Measurements from ENCODE around the gene TPK1. TPM values are rescaled to one million over a fixed set of nuclear protein-coding genes. Genes with fewer than 3 reads are reported as not detected.

Gene TPK1
- 10 to 100 TPM; 15.5 to 15.8 TPM for total RNA-seq

DNA sequence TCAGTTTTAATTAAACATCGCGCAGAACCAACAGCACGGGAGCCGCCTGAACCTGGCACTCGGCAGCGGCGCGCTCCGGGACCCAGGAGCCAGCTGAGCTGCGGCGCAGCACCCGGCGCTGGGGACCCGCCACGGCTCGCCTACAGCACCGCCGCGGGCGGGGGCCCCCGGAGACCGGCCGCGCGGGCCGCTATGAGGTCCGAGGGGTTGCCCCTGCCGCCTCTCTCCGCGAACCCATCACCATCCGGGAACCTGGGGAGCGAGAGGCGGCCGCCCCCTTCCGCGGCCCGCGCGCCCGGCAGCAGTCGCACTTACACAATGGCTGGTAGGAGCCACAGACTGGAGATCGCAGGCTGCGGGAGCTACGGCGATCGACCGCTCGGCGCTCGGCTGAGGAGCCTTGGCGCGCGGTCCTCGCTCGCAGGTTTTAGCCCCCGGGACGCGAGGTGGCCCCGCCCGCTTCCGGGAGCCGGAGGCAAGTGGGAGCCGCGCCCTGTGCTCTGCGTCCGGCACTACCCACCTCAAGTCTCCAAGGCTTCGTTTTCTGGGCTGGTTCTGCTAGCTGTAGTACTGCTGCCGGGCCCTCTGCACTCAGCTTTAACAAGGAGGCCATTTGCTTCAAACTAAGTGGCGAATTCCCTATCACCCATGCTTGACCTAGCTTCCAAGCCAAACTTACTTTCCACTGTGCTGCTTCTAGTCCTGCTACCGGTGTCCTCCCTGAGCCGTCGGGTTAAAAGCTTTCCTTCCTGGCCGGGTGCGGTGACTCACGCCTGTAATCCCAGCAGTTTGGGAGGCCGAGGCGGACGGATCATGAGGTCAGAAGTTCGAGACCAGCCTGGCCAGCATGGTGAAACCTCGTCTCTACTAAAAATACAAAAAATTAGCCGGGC, at the start of gene TPK1:
TPK1 (minus strand) TSS at position 402 of the 893 bp plus-strand sequence. CDS start 451 bp downstream, outside the sequence.
- Mint-ChIP-seq H3K36me3 (ENCODE audit: low read depth) (peaks cover 6% of the 10 kb centered on the region), H3K9me3 (peaks cover 12% of the 10 kb centered on the region), H3K27ac (peak within 1 kb of the TSS; percentile 99), H3K4me3 (peak within 1 kb of the TSS; percentile 95), H3K4me1 (ENCODE audit: low read depth) (peaks cover 30% of the 10 kb centered on the region), H3K27me3 (no peaks in the 10 kb centered on the region)
- ATAC-seq, result peak; percentile 88
- intact Hi-C loops (cut with micrococcal nuclease), result loop anchor here (10.0 kb wide), 1 partner anchor 101 kb away; no protein-coding TSS in a partner anchor
- POLR2A ChIA-PET, result interaction anchor here (0.7 to 4.4 kb wide), 9 partner anchors 9 to 95 kb away, joined by 3 to 71 read pairs (median 5); no protein-coding TSS in a partner anchor
- peak; percentile 92 for DNase-seq
- CTCF ChIA-PET, result interaction anchor here (0.7 to 2.7 kb wide), 12 partner anchors 10 to 170 kb away, joined by 3 to 20 read pairs (median 4); no protein-coding TSS in a partner anchor
- TF ChIP-seq, protein P1, sequence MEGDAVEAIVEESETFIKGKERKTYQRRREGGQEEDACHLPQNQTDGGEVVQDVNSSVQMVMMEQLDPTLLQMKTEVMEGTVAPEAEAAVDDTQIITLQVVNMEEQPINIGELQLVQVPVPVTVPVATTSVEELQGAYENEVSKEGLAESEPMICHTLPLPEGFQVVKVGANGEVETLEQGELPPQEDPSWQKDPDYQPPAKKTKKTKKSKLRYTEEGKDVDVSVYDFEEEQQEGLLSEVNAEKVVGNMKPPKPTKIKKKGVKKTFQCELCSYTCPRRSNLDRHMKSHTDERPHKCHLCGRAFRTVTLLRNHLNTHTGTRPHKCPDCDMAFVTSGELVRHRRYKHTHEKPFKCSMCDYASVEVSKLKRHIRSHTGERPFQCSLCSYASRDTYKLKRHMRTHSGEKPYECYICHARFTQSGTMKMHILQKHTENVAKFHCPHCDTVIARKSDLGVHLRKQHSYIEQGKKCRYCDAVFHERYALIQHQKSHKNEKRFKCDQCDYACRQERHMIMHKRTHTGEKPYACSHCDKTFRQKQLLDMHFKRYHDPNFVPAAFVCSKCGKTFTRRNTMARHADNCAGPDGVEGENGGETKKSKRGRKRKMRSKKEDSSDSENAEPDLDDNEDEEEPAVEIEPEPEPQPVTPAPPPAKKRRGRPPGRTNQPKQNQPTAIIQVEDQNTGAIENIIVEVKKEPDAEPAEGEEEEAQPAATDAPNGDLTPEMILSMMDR (IDR thresholded peaks at IDR 0.05), result no peak

DNA sequence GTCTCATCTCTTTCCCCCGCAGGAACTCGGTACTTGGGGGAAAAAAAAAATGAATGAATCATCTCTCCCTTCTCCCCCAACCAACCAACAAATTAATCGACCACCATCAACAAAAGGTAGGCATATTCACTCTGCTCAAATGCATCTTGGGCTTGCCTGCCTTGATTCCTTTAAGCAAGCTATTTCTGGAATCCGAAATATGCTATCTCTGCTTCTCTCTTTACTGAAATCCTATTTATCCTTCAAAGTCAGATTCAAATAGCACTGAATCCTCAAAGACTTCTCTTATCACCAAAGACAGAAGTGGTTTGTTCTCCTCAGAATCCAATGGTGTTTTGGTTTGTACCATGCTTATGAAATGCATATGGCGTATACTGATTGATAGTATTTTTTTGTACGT, 49.6 kb upstream of the TPK1 start:
- no peaks in the 10 kb centered on the region for H3K27me3 Mint-ChIP-seq
- no peaks in the 10 kb centered on the region for H3K9me3 Mint-ChIP-seq
- DNase-seq (no peak), ATAC-seq (no peak)
- no peak overlapping the region for H3K4me3 Mint-ChIP-seq
- H3K4me1 Mint-ChIP-seq (ENCODE audit: low read depth), result no peaks in the 10 kb centered on the region
- intact Hi-C loops (cut with micrococcal nuclease), result no loop called here
- POLR2A ChIA-PET, result no interaction called here
- TF ChIP-seq, protein P1 (IDR thresholded peaks at IDR 0.05), result no peak
- no peaks in the 10 kb centered on the region for H3K36me3 Mint-ChIP-seq (ENCODE audit: low read depth)
- CTCF ChIA-PET, result interaction anchor here (1.7 kb wide), 1 partner anchor 147 kb away, joined by 4 read pairs; no protein-coding TSS in a partner anchor
- no peak overlapping the region for H3K27ac Mint-ChIP-seq

DNA sequence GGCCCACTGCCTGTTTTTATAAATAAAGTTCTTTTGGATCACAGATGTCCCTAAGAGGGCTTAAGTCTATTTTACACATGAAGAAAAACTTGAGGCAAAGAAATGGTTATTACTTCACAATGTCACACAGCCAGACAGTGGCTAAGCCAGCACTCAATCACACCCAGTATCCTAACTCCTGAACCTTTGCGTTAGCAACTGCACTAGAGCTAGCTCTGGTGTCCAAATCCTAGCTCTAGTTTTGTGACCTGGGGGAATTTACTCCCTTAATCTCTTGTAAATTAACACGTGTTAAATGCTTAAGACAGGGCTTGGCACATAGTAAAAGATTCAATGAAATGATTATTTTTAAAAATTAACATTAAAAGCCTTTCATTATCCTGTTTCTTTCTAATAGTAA, 49.0 kb upstream of the TPK1 start:
- POLR2A ChIA-PET, result no interaction called here
- ATAC-seq, result no peak
- H3K4me3 Mint-ChIP-seq, result no peak overlapping the region
- no peak for DNase-seq
- H3K27ac Mint-ChIP-seq, result no peak overlapping the region
- no peaks in the 10 kb centered on the region for H3K36me3 Mint-ChIP-seq (ENCODE audit: low read depth)
- CTCF ChIA-PET, result interaction anchor here (1.7 kb wide), 1 partner anchor 147 kb away, joined by 4 read pairs; no protein-coding TSS in a partner anchor
- H3K27me3 Mint-ChIP-seq, result no peaks in the 10 kb centered on the region
- H3K4me1 Mint-ChIP-seq (ENCODE audit: low read depth), result no peaks in the 10 kb centered on the region
- intact Hi-C loops (cut with micrococcal nuclease), result no loop called here
- TF ChIP-seq, protein P1 (IDR thresholded peaks at IDR 0.05), result no peak
- H3K9me3 Mint-ChIP-seq, result no peaks in the 10 kb centered on the region

DNA sequence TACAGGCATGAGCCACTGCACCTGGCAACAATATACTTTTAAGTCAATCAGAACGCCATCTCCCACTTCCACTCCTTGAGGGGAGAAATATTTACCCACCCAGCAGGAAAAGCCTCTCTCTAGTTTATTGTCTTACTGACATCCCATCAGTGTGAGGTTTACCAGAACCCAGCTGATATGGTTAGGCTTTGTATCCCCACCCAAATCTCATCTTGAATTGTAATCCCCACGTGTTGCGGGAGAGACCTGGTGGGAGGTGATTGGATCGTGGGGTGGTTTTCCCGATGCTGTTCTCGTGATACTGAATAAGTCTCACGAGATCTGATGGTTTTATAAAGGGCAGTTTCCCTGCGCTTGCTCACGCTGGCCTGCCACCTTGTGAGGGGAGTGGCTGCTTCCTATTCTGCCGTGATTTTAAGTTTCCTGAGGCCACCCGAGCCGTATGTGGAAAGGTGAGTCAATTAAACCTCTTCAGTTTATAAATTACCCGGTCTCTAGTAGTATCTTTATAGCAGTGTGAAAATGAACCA, 37.5 kb upstream of the TPK1 start:
- H3K27ac Mint-ChIP-seq, result no peak overlapping the region
- H3K36me3 Mint-ChIP-seq (ENCODE audit: low read depth), result no peaks in the 10 kb centered on the region
- DNase-seq (no peak), ATAC-seq (no peak)
- intact Hi-C loops (cut with micrococcal nuclease), result no loop called here
- no peak overlapping the region for H3K4me3 Mint-ChIP-seq
- TF ChIP-seq, protein P1 (IDR thresholded peaks at IDR 0.05), result no peak
- no peaks in the 10 kb centered on the region for H3K4me1 Mint-ChIP-seq (ENCODE audit: low read depth)
- POLR2A ChIA-PET, result no interaction called here
- CTCF ChIA-PET, result no interaction called here
- H3K9me3 Mint-ChIP-seq, result no peaks in the 10 kb centered on the region
- no peaks in the 10 kb centered on the region for H3K27me3 Mint-ChIP-seq

DNA sequence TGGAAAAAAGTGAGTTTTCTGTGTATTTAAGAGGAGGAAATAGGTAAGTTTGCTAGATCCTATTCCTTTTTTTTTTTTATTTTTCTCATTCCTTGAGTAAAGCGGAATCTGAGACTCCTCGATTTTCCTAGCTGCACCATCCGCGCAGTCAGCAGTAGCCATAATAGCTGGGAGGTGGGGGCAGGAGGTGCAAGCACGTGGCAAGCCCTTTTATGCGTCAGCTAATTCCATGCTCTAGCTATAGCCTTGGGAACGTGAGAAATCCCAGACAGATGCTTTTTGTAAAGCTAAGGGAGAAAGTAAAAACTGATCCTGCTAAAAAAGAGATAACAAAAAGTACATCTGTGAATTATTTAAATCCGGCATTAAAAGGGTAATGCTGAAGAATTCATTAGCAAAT, 33.2 kb upstream of the TPK1 start:
- H3K36me3 Mint-ChIP-seq (ENCODE audit: low read depth), result no peaks in the 10 kb centered on the region
- H3K4me1 Mint-ChIP-seq (ENCODE audit: low read depth), result no peaks in the 10 kb centered on the region
- no peaks in the 10 kb centered on the region for H3K9me3 Mint-ChIP-seq
- DNase-seq (no peak), ATAC-seq (no peak)
- H3K27ac Mint-ChIP-seq, result no peak overlapping the region
- H3K27me3 Mint-ChIP-seq, result no peaks in the 10 kb centered on the region
- TF ChIP-seq, protein P1 (IDR thresholded peaks at IDR 0.05), result no peak
- no peak overlapping the region for H3K4me3 Mint-ChIP-seq
- CTCF ChIA-PET, result no interaction called here
- intact Hi-C loops (cut with micrococcal nuclease), result no loop called here
- POLR2A ChIA-PET, result no interaction called here
